Kidney (tissue), 14 donors: ENCODE results near the gene WWC2. TPM values are rescaled to one million over a fixed set of nuclear protein-coding genes. Genes with fewer than 3 reads are reported as not detected.

Experiments
- DNase-seq, 5 donors: peaks; one replicate each; pipeline ENCODE4 v3.0.0-alpha.2; 2013 to 2020
- FAIRE-seq: peaks from 2 replicates; lab custom pipeline; 2012; peaks lifted over from hg19 to GRCh38; lab: Jason Lieb, UNC
- H3K27ac ChIP-seq, 2 donors: one replicate each; pipeline ENCODE4 v1.7.0; 2013; ENCODE audit warnings: low read depth in 2 of 2, low read length in 2 of 2, inconsistent platforms in 1 of 2
- H3K27me3 ChIP-seq: one replicate; pipeline ENCODE4 v1.7.1; 2013; ENCODE audit warnings: low read length, inconsistent platforms; ENCODE audit not compliant: control insufficient read depth, insufficient read depth
- H3K36me3 ChIP-seq, 3 donors: one replicate each; pipeline versions ENCODE4 v1.7.0 to v1.7.1; 2013; ENCODE audit warnings: low read length in 3 of 3, control low read depth in 1 of 3, inconsistent platforms in 1 of 3; ENCODE audit not compliant: insufficient read depth in 3 of 3, control insufficient read depth in 2 of 3
- H3K4me1 ChIP-seq, 3 donors: one replicate each; pipeline versions ENCODE4 v1.7.0 to v1.7.1; 2013; ENCODE audit warnings: low read length in 3 of 3, inconsistent platforms in 1 of 3, low read depth in 1 of 3; ENCODE audit not compliant: control insufficient read depth in 2 of 3, insufficient read depth in 2 of 3
- H3K4me3 ChIP-seq, 3 donors: one replicate each; pipeline versions ENCODE4 v1.7.0 to v1.8.1; 2013; ENCODE audit warnings: low read length in 3 of 3, control low read depth in 1 of 3, inconsistent platforms in 1 of 3
- H3K9ac ChIP-seq, 3 donors: one replicate each; pipeline versions ENCODE4 v1.7.0 to v1.7.1; 2013; ENCODE audit warnings: low read length in 3 of 3, control low read depth in 1 of 3, inconsistent platforms in 1 of 3
- H3K9me3 ChIP-seq, 3 donors: one replicate each; pipeline versions ENCODE4 v1.7.0 to v1.7.1; 2013; ENCODE audit warnings: low read length in 3 of 3, control low read depth in 1 of 3, inconsistent platforms in 1 of 3; ENCODE audit not compliant: control insufficient read depth in 2 of 3, insufficient read depth in 1 of 3
- intact Hi-C: fragments of 100-400 bp; cut with DNase I; formaldehyde crosslinking; loops from one replicate; pipeline ENCODE4 v1.11.1; 2022
- polyA plus RNA-seq: library from polyadenylated mRNA; stranded (reverse); fragments of 350-450 nt; fragmentation: Illumina TruSeq; extraction: RNeasy Lipid Tissue Mini Kit (QIAGEN cat#74804); gene quantifications from one replicate; pipeline ENCODE4 v1.2.3, GENCODE V29; 2014; ENCODE audit warnings: low read depth, low replicate concordance; ENCODE audit not compliant: insufficient read depth
- total RNA-seq: library from RNA; stranded (reverse); fragmentation: NEBNext Ultra II Directional; extraction: Animal tissue kit (Norgen Biotek cat#: 25700); gene quantifications from one replicate; pipeline ENCODE4 v1.2.1, GENCODE V29; 2021
- TF ChIP-seq, protein P1 (sequence below): IDR thresholded peaks from 3 replicates; pipeline ENCODE4 v1.5.1; 2012; ENCODE audit warnings: mild to moderate bottlenecking, moderate library complexity, borderline replicate concordance; ENCODE audit not compliant: insufficient read depth; ENCODE audit errors: extremely low read depth
- donor health status: control.
- donor health status: control.
- donor health status: control.
- donor health status: control.
- donor health status: control.
- donor health status: DM: yes; HTN: yes; CAD: no.
- donor health status: Normal renal cell carcinoma (clear cell type).

WWC2 gene
- total and polyA plus RNA-seq, 2 donors from 2014 or later = 10.1 to 59.6 TPM

DNA sequence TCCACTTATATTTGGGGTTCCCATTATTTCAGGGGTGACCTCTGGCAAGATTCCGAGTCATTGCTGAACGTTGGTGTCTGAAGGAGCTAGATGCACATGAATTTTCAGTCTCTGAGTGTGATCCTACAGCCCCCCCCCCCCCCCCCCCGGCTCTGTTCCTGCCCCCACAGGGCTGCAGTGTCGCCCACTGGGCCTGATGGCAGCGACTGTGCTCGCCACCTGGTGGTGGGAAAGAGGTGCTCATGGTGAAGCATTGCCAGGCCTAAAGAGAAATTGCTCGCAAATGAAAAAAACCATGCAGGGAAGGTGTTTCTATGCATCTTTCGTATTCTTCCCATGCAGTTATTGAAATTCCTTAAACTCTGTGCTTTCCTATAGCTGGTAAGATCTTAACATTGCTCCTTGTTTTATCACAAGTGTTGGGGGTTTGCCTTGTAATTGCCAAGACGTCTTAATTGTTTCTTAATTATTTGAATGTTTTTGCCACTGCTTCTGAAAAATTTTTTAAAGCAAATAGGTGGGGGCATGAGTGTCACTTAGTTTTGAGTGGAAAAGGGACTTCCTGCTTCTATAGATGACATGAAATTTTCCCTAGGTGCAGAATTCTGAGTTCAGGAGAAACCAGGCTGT lies 157.8 kb downstream of the WWC2 start:
- intact Hi-C loops = loop anchor here (5.0 kb wide), 1 partner anchor 185 kb away; no protein-coding TSS in a partner anchor
- no peak for FAIRE-seq
- Histone ChIP-seq H3K4me3 (no peak overlapping the region), H3K27ac (no peak overlapping the region), H3K4me1 (no peaks in the 10 kb centered on the region), H3K36me3 (peaks cover 8 to 21% (median 16%) of the 10 kb centered on the region in 3 donors), H3K9ac (no peak overlapping the region), H3K9me3 (no peaks in the 10 kb centered on the region), H3K27me3 (no peaks in the 10 kb centered on the region)
- TF ChIP-seq, protein P1, sequence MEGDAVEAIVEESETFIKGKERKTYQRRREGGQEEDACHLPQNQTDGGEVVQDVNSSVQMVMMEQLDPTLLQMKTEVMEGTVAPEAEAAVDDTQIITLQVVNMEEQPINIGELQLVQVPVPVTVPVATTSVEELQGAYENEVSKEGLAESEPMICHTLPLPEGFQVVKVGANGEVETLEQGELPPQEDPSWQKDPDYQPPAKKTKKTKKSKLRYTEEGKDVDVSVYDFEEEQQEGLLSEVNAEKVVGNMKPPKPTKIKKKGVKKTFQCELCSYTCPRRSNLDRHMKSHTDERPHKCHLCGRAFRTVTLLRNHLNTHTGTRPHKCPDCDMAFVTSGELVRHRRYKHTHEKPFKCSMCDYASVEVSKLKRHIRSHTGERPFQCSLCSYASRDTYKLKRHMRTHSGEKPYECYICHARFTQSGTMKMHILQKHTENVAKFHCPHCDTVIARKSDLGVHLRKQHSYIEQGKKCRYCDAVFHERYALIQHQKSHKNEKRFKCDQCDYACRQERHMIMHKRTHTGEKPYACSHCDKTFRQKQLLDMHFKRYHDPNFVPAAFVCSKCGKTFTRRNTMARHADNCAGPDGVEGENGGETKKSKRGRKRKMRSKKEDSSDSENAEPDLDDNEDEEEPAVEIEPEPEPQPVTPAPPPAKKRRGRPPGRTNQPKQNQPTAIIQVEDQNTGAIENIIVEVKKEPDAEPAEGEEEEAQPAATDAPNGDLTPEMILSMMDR = peak; percentile 72
- DNase-seq = peak; percentile 37 to 71 (median 64)

DNA sequence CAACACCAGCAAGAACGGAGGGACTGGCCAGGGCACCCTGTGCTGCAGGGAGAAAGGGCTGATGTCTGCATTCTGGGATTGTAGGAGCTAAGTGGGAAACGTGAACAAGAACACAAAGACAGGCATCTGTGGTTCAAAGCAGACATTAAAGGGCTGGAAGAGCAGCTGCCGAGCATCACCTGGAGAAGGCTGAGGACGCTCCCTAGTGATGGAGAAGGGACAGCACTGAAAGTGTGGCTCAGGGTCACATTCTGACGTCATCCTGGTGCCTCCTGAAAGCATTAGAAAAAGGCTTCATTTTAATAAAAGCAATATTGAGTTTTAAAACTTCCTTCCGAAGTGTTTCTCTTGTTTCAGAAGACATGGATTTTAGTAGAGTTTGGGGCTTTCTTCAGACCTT lies 158.8 kb downstream of the WWC2 start:
- intact Hi-C loops = loop anchor here (5.0 kb wide), 1 partner anchor 186 kb away; no protein-coding TSS in a partner anchor

DNA sequence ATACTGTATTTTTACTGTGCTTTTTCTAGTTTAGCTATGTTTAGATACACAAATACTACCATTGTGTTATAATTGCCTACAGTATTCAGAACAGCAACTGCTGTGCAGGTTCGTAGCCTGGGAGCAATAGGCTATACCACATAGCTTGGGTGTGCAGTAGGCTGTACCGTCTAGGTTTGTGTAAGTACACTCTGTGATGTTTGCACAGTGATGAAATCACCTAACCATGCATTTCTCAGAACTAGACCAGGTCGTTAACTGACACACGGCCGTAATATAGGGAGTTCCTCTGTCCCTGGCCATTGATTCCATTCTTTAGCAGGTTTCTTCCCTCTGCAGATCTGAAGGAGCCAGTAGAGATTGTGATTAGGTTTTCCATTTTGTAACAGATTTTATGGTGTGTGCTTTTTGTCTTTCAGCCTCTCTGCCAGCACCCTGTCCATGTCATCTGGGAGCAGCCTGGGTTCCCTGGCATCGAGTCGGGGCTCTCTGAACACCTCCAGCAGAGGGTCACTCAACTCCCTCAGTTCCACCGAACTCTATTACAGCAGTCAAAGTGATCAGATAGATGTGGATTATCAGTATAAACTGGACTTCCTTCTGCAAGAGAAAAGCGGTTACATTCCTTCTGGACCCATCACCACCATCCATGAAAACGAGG lies 161.6 kb downstream of the WWC2 start:
- DNase-seq = no peak
- FAIRE-seq = no peak
- H3K27ac ChIP-seq = no peak overlapping the region

More for the DNA sequence above, 158.8 kb downstream of the WWC2 start:
- no peak for FAIRE-seq
- Histone ChIP-seq H3K27ac (no peak overlapping the region), H3K4me3 (no peak overlapping the region), H3K9me3 (no peaks in the 10 kb centered on the region), H3K36me3 (peaks cover 8 to 19% (median 16%) of the 10 kb centered on the region in 3 donors), H3K9ac (no peak overlapping the region), H3K4me1 (peaks cover 0 to 8% (median 4%) of the 10 kb centered on the region in 3 donors), H3K27me3 (no peaks in the 10 kb centered on the region)
- DNase-seq = no peak
- TF ChIP-seq, protein P1 = no peak

More for the DNA sequence above, 161.6 kb downstream of the WWC2 start:
- intact Hi-C loops = loop anchor here (5.0 kb wide), 1 partner anchor 323 kb away; no protein-coding TSS in a partner anchor
- Histone ChIP-seq H3K27me3 (no peaks in the 10 kb centered on the region), H3K36me3 (peaks cover 13 to 36% (median 19%) of the 10 kb centered on the region in 3 donors), H3K9me3 (no peaks in the 10 kb centered on the region), H3K4me3 (no peak overlapping the region), H3K4me1 (peaks cover 0 to 8% (median 4%) of the 10 kb centered on the region in 3 donors), H3K9ac (no peak overlapping the region)
- TF ChIP-seq, protein P1 = no peak
